ENCODE data around the gene ZBTB46. TPM values are rescaled to one million over a fixed set of nuclear protein-coding genes. Genes with fewer than 3 reads are reported as not detected.

The ZBTB46 gene
- total RNA-seq, 1 experiment from 2014 or later = 10.7 TPM

DNA sequence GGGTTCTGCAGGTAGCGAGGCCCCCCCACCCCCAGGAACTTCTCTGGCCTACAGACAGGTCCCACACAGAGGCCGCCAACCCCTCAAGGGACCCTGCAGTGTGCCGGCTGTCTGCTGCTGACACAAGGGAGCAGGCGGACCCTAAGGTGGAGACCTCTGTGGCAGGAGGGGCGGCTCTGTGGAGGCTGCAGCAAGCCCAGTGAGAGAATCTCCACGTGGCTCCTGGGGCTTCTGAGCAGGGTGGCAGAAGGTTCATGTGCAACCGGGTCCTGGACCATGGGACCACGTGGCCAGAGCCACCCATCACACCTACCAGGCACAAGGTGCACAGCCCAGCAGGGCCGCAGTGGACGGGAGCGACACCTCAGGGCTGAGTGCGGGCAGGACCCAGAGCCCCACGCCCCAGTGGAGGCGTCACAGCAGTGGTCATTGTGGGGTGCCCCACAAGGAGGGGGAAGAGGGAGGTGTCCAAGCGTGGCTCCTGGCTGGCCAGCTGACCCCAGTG, 127.5 kb downstream of the ZBTB46 start:
- Histone ChIP-seq H3K27me3 (ENCODE audit: insufficient read depth, low read length) (no peaks in the 10 kb centered on the region), H4K20me1 (ENCODE audit: insufficient read depth) (no peaks in the 10 kb centered on the region), H3K9me2 (ENCODE audit: insufficient read depth) (no peaks in the 10 kb centered on the region), H3K4me3 (replicated peaks in 1 of 2; ENCODE audit: low read depth in 1 of 2, low read length in 2 of 2) (no peak overlapping the region), H3K4me1 (ENCODE audit: control insufficient read depth in 1 of 2, insufficient read depth in 2 of 2, low read length in 2 of 2) (peaks cover 21 to 56% of the 10 kb centered on the region in 2 experiments), H3K9me3 (ENCODE audit: control insufficient read depth in 1 of 2, insufficient read depth in 1 of 2, low read depth in 1 of 2, low read length in 2 of 2) (no peaks in the 10 kb centered on the region), H3K4me2 (ENCODE audit: low read length) (no peak overlapping the region), H3K9ac (ENCODE audit: low read length) (no peak overlapping the region), H3K36me3 (ENCODE audit: control insufficient read depth in 1 of 2, insufficient read depth in 2 of 2, low read length in 2 of 2) (peaks cover 7 to 25% of the 10 kb centered on the region in 2 experiments; a peak in 3 of 4 replicates), H3K27ac (ENCODE audit: low read depth, low read length) (no peak overlapping the region; the same call in 1 of the 2 replicates), H3K79me2 (ENCODE audit: insufficient read depth, low read length) (peaks cover 35% of the 10 kb centered on the region), H2AFZ (ENCODE audit: low read depth, low read length, poor library complexity, severe bottlenecking) (no peak overlapping the region)
- RAD21 ChIA-PET (ENCODE audit: low non-redundant PET in 1 of 2, low total read pairs in 2 of 2, uncharacterized antibody in 2 of 2, unreplicated experiment in 2 of 2) = interaction anchor here in 1 of 2 experiments (0.6 kb wide), 1 partner anchor 163 kb away, joined by 9 read pairs; no protein-coding TSS in a partner anchor
- DNase-seq (ENCODE audit: low read depth, low spot score) = no peak
- BruUV-seq (replicated peaks) = no TSS peak
- TF ChIP-seq RAD21 (IDR thresholded peaks at IDR 0.05; ENCODE audit: low read depth) = no peak
- no peak for TF ChIP-seq ELF1 (IDR thresholded peaks at IDR 0.05; ENCODE audit: borderline replicate concordance, low read depth)
- TF ChIP-seq POLR2AphosphoS5 (IDR thresholded peaks at IDR 0.05; ENCODE audit: low read depth, low read length) = no peak
- TF ChIP-seq ZFX (IDR thresholded peaks at IDR 0.05) = no peak
- TF ChIP-seq JUND (IDR thresholded peaks at IDR 0.05) = no peak
- TF ChIP-seq, protein P1, sequence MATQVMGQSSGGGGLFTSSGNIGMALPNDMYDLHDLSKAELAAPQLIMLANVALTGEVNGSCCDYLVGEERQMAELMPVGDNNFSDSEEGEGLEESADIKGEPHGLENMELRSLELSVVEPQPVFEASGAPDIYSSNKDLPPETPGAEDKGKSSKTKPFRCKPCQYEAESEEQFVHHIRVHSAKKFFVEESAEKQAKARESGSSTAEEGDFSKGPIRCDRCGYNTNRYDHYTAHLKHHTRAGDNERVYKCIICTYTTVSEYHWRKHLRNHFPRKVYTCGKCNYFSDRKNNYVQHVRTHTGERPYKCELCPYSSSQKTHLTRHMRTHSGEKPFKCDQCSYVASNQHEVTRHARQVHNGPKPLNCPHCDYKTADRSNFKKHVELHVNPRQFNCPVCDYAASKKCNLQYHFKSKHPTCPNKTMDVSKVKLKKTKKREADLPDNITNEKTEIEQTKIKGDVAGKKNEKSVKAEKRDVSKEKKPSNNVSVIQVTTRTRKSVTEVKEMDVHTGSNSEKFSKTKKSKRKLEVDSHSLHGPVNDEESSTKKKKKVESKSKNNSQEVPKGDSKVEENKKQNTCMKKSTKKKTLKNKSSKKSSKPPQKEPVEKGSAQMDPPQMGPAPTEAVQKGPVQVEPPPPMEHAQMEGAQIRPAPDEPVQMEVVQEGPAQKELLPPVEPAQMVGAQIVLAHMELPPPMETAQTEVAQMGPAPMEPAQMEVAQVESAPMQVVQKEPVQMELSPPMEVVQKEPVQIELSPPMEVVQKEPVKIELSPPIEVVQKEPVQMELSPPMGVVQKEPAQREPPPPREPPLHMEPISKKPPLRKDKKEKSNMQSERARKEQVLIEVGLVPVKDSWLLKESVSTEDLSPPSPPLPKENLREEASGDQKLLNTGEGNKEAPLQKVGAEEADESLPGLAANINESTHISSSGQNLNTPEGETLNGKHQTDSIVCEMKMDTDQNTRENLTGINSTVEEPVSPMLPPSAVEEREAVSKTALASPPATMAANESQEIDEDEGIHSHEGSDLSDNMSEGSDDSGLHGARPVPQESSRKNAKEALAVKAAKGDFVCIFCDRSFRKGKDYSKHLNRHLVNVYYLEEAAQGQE (IDR thresholded peaks at IDR 0.05; ENCODE audit: low read depth) = no peak
- no peak for TF ChIP-seq SIN3A (IDR thresholded peaks at IDR 0.05; ENCODE audit: low read depth)
- TF ChIP-seq, protein P2, sequence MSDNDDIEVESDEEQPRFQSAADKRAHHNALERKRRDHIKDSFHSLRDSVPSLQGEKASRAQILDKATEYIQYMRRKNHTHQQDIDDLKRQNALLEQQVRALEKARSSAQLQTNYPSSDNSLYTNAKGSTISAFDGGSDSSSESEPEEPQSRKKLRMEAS (IDR thresholded peaks at IDR 0.05) = no peak
- no peak for TF ChIP-seq YY1 (IDR thresholded peaks at IDR 0.05; ENCODE audit: extremely low read depth, insufficient replicate concordance, low read depth, low read length)
- no peak for TF ChIP-seq EZH2phosphoT487 (IDR thresholded peaks at IDR 0.05; ENCODE audit: borderline replicate concordance)
- TF ChIP-seq CTCF (IDR thresholded peaks at IDR 0.05 in 2 of 3, conservative IDR thresholded peaks at IDR 0.05 in 1 of 3; ENCODE audit: borderline replicate concordance in 1 of 3, insufficient read depth in 1 of 3, low read depth in 2 of 3, low read length in 2 of 3) = no peak
- no peak for TF ChIP-seq CBX3 (IDR thresholded peaks at IDR 0.05; ENCODE audit: low read depth)
- TF ChIP-seq, protein P3, sequence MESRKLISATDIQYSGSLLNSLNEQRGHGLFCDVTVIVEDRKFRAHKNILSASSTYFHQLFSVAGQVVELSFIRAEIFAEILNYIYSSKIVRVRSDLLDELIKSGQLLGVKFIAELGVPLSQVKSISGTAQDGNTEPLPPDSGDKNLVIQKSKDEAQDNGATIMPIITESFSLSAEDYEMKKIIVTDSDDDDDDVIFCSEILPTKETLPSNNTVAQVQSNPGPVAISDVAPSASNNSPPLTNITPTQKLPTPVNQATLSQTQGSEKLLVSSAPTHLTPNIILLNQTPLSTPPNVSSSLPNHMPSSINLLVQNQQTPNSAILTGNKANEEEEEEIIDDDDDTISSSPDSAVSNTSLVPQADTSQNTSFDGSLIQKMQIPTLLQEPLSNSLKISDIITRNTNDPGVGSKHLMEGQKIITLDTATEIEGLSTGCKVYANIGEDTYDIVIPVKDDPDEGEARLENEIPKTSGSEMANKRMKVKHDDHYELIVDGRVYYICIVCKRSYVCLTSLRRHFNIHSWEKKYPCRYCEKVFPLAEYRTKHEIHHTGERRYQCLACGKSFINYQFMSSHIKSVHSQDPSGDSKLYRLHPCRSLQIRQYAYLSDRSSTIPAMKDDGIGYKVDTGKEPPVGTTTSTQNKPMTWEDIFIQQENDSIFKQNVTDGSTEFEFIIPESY (IDR thresholded peaks at IDR 0.05; ENCODE audit: extremely low read depth, insufficient replicate concordance, low read length) = no peak
- no peak for TF ChIP-seq EGR1 (IDR thresholded peaks at IDR 0.05; ENCODE audit: low read depth)
- no peak for TF ChIP-seq FOSL1 (IDR thresholded peaks at IDR 0.05; ENCODE audit: low read depth)
- no peak for TF ChIP-seq SP1 (IDR thresholded peaks at IDR 0.05; ENCODE audit: low read depth)
- no peak for TF ChIP-seq POLR2A (IDR thresholded peaks at IDR 0.05; ENCODE audit: borderline replicate concordance, extremely low read depth, insufficient read depth, insufficient read length)
- TF ChIP-seq, protein P4, sequence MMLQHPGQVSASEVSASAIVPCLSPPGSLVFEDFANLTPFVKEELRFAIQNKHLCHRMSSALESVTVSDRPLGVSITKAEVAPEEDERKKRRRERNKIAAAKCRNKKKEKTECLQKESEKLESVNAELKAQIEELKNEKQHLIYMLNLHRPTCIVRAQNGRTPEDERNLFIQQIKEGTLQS (IDR thresholded peaks at IDR 0.05) = no peak
- TF ChIP-seq ZNF274 (IDR thresholded peaks at IDR 0.05; ENCODE audit: low read depth, low read length) = no peak
- TF ChIP-seq TCF7L2 (IDR thresholded peaks at IDR 0.05; ENCODE audit: borderline replicate concordance, extremely low read depth, insufficient read depth, insufficient read length) = no peak
- CTCF ChIA-PET = no interaction called here
- POLR2A ChIA-PET = no interaction called here
- ATAC-seq = no peak
- intact Hi-C loops (cut with micrococcal nuclease) = loop anchor here (10.0 kb wide), 1 partner anchor 351 kb away; no protein-coding TSS in a partner anchor

Data from HCT116 (cell line).